Loucy (cell line): Measurements from ENCODE around the gene DDR1.
"Not testable (repeated sequence)": the region's sequence is repeated elsewhere in the genome, so short reads cannot be mapped to it uniquely, and the experiment has no call there.

ENCODE experiments used
- H2AFZ ChIP-seq: fragments of 200-600 bp; sonication (generic); 2 replicates; pipeline ENCODE4 v1.6.0; 2016; ENCODE audit warnings: antibody characterized with exemption, mild to moderate bottlenecking, low read length, moderate library complexity
- H3F3A ChIP-seq: fragments of 200-600 bp; 2 replicates; pipeline ENCODE4 v1.6.0; 2016; ENCODE audit warnings: antibody characterized with exemption, low read depth, mild to moderate bottlenecking
- H3K27me3 ChIP-seq: fragments of 200-600 bp; sonication (generic); 2 replicates; pipeline ENCODE4 v1.6.1; 2014; ENCODE audit warnings: low read length, mild to moderate bottlenecking; ENCODE audit not compliant: insufficient read depth, poor library complexity, severe bottlenecking
- H3K36me3 ChIP-seq: fragments of 200-600 bp; sonication (generic); 2 replicates; pipeline ENCODE4 v1.6.1; 2016; ENCODE audit warnings: low read length; ENCODE audit not compliant: insufficient read depth
- H3K4me1 ChIP-seq: fragments of 200-600 bp; sonication (generic); 2 replicates; pipeline ENCODE4 v1.5.1; 2014; ENCODE audit warnings: low read length, mild to moderate bottlenecking; ENCODE audit not compliant: insufficient read depth, poor library complexity, severe bottlenecking
- H3K4me2 ChIP-seq: fragments of 200-600 bp; sonication (generic); 2 replicates; pipeline ENCODE4 v1.6.0; 2014; ENCODE audit warnings: antibody characterized with exemption, low read length, low read depth, mild to moderate bottlenecking; ENCODE audit not compliant: poor library complexity, severe bottlenecking
- H3K4me3 ChIP-seq: fragments of 200-600 bp; sonication (generic); 2 replicates; pipeline ENCODE4 v1.5.1; 2014; ENCODE audit warnings: low read length, mild to moderate bottlenecking, mixed read lengths; ENCODE audit not compliant: poor library complexity, severe bottlenecking
- H3K79me2 ChIP-seq: fragments of 200-600 bp; sonication (generic); 2 replicates; pipeline ENCODE4 v1.6.1; 2014; ENCODE audit warnings: low read length; ENCODE audit not compliant: insufficient read depth
- H3K9ac ChIP-seq: fragments of 200-600 bp; sonication (generic); 2 replicates; pipeline ENCODE4 v1.6.0; 2014; ENCODE audit warnings: mild to moderate bottlenecking, low read depth, low read length, moderate library complexity; ENCODE audit not compliant: poor library complexity, severe bottlenecking
- H3K9me2 ChIP-seq: fragments of 200-600 bp; sonication (generic); replicated peaks from 2 replicates; pipeline ENCODE4 v1.6.1; 2016; ENCODE audit warnings: low read depth, low read length, mixed read lengths
- H3K9me3 ChIP-seq: fragments of 200-600 bp; sonication (generic); 2 replicates; pipeline ENCODE4 v1.6.1; 2014; ENCODE audit warnings: mild to moderate bottlenecking, antibody characterized with exemption, low read length, low read depth; ENCODE audit not compliant: insufficient read depth
- H4K20me1 ChIP-seq: fragments of 200-600 bp; sonication (generic); 2 replicates; pipeline ENCODE4 v1.6.0; 2014; ENCODE audit warnings: antibody characterized with exemption, low read length, mild to moderate bottlenecking; ENCODE audit not compliant: insufficient read depth, poor library complexity, severe bottlenecking
- EZH2phosphoT487 ChIP-seq: fragments of 200-600 bp; IDR thresholded peaks from 2 replicates; pipeline ENCODE4 v1.6.1; 2018; ENCODE audit warnings: antibody characterized with exemption, mild to moderate bottlenecking, moderate library complexity, borderline replicate concordance
- TF ChIP-seq, protein P1 (sequence below): fragments of 200-600 bp; sonication (generic); conservative IDR thresholded peaks from 2 replicates; pipeline ENCODE4 v1.5.1; 2014; ENCODE audit warnings: mild to moderate bottlenecking, antibody characterized with exemption, low read length

The DDR1 gene

DNA sequence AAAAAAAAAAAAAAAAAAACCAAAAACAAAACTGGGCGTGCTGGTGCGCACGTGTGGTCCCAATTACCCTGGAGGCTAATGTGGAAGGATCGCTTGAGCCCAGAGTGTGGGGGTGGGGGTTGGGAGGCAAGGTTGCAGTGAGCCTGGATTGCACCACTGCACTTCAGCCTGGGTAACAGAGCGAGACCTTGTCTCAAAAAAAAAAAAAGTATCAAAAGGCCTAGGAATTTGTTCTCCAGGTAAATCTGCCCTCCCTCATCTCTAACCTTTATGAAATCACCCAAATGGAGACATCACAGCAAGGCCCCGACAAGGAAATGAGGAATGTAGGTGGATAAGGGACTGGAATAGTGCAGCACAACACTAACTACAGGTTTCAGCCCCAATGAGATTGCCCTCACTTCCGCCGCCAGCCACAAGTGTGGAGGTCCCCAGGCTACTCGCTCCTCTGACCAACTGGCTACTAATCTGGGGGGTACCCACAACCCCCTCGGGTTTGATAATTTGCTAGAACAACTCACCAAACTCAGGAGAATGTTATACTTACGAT, 36.8 kb upstream of the DDR1 start:
- no peaks in the 10 kb centered on the region for H3K79me2 ChIP-seq
- no peaks in the 10 kb centered on the region; the same call in 1 of the 2 replicates for H3K9me3 ChIP-seq
- H3K4me2 ChIP-seq = no peak overlapping the region
- no peaks in the 10 kb centered on the region for H3K36me3 ChIP-seq
- no peak overlapping the region for H3K4me3 ChIP-seq
- no peaks in the 10 kb centered on the region for H4K20me1 ChIP-seq
- H2AFZ ChIP-seq = no peak overlapping the region
- no peaks in the 10 kb centered on the region for H3F3A ChIP-seq
- H3K27me3 ChIP-seq = no peaks in the 10 kb centered on the region
- H3K9ac ChIP-seq = no peak overlapping the region
- TF ChIP-seq EZH2phosphoT487 = no peak
- TF ChIP-seq, protein P1, sequence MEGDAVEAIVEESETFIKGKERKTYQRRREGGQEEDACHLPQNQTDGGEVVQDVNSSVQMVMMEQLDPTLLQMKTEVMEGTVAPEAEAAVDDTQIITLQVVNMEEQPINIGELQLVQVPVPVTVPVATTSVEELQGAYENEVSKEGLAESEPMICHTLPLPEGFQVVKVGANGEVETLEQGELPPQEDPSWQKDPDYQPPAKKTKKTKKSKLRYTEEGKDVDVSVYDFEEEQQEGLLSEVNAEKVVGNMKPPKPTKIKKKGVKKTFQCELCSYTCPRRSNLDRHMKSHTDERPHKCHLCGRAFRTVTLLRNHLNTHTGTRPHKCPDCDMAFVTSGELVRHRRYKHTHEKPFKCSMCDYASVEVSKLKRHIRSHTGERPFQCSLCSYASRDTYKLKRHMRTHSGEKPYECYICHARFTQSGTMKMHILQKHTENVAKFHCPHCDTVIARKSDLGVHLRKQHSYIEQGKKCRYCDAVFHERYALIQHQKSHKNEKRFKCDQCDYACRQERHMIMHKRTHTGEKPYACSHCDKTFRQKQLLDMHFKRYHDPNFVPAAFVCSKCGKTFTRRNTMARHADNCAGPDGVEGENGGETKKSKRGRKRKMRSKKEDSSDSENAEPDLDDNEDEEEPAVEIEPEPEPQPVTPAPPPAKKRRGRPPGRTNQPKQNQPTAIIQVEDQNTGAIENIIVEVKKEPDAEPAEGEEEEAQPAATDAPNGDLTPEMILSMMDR = no peak
- peaks cover 6% of the 10 kb centered on the region for H3K4me1 ChIP-seq
- no peaks in the 10 kb centered on the region for H3K9me2 ChIP-seq

DNA sequence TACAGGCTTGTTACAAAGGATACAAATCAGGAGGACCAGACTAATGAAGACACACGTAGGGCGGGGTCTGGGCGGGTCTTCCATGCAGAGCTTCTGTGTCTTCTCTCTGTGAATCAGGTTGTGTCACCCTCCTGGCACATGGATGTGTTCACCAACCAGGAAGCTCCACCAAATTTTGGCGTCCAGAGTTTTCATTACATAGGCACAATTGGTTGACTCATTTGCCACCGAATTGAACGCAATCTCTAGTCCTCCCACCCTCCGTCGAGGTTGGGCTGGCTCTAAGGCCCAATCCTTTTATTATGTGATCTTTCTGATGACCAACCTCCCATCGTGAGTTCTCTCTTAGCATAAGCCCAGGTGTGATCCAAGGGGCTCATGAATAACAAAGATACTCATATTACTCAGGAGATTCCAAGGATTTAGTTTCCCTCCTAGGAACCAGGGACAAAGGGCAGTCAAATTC, 36.3 kb upstream of the DDR1 start:
- peaks cover 6% of the 10 kb centered on the region for H3K4me1 ChIP-seq
- H4K20me1 ChIP-seq = no peaks in the 10 kb centered on the region
- no peak overlapping the region for H2AFZ ChIP-seq
- H3K9ac ChIP-seq = no peak overlapping the region
- H3K4me2 ChIP-seq = no peak overlapping the region
- no peaks in the 10 kb centered on the region; the same call in 1 of the 2 replicates for H3K9me3 ChIP-seq
- TF ChIP-seq, protein P1 = no peak
- TF ChIP-seq EZH2phosphoT487 = no peak
- no peak overlapping the region for H3K4me3 ChIP-seq
- H3K27me3 ChIP-seq = no peaks in the 10 kb centered on the region
- H3K79me2 ChIP-seq = no peaks in the 10 kb centered on the region
- H3F3A ChIP-seq = no peaks in the 10 kb centered on the region
- no peaks in the 10 kb centered on the region for H3K36me3 ChIP-seq
- no peaks in the 10 kb centered on the region for H3K9me2 ChIP-seq

DNA sequence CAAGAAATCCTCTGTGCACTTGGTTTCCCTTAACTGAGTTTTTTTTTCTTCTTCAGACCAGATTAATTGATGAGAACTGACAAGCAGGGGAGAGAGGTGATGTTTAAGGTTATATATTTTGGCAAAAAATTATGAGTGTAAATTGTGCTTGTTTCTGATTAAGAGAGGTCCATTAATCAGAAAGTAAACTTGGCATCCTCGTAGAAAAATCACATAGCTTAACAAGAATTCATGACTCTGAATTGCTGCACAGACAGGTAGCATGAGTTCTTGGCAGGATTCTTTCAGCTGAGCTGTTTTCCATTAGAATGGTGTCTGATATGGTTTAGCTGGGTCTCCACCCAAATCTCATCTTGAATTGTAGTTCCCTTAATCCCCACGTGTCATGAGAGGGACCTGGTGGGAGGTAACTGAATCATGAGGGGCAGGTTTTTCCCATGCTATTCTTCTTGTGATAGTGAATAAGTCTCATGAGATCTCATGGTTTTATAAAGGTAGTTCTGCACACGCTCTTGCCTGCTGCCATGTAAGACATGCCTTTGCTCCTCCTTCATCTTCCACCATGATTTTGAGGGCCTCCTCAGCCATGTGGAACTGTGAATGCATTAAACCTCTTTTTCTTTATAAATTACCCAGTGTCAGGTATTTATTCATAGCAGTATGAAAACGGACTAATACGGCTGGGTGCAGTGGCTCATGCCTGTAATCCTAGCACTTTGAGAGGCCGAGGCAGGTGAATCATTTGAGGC, 34.2 kb upstream of the DDR1 start:
- H3K9ac ChIP-seq = no peak overlapping the region
- no peaks in the 10 kb centered on the region for H4K20me1 ChIP-seq
- TF ChIP-seq, protein P1 = no peak
- TF ChIP-seq EZH2phosphoT487 = no peak
- H3K79me2 ChIP-seq = no peaks in the 10 kb centered on the region
- no peaks in the 10 kb centered on the region; the same call in 1 of the 2 replicates for H3K9me3 ChIP-seq
- no peak overlapping the region for H3K4me3 ChIP-seq
- no peak overlapping the region for H2AFZ ChIP-seq
- H3K27me3 ChIP-seq = no peaks in the 10 kb centered on the region
- H3K36me3 ChIP-seq = no peaks in the 10 kb centered on the region
- H3K9me2 ChIP-seq = no peaks in the 10 kb centered on the region
- no peaks in the 10 kb centered on the region for H3F3A ChIP-seq
- H3K4me2 ChIP-seq = no peak overlapping the region
- no peaks in the 10 kb centered on the region for H3K4me1 ChIP-seq

DNA sequence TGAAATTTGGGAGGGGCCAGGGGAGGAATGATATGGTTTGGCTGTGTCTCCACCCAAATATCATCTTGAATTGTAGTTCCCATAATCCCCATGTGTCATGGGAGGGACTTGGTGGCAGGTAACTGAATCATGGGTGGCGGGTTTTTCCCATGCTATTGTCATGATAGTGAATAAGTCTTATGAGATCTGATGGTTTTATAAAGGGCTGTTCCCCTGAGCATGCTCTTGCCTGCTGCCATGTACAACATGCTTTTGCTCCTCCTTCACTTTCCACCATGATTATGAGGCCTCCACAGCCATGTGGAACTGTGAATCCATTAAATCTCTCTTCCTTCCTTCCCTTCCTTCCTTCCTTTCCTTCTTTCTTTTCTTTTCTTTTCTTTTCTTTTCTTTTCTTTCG, 31.9 kb upstream of the DDR1 start:
- not testable (repeated sequence) for H3K4me3 ChIP-seq, H3K9me3 ChIP-seq, H4K20me1 ChIP-seq, H3K9ac ChIP-seq, H3K36me3 ChIP-seq, H3K4me2 ChIP-seq, H3K79me2 ChIP-seq, H2AFZ ChIP-seq, H3F3A ChIP-seq, H3K27me3 ChIP-seq, H3K4me1 ChIP-seq, H3K9me2 ChIP-seq
